ENCODE results near the gene RADX.

DNA sequence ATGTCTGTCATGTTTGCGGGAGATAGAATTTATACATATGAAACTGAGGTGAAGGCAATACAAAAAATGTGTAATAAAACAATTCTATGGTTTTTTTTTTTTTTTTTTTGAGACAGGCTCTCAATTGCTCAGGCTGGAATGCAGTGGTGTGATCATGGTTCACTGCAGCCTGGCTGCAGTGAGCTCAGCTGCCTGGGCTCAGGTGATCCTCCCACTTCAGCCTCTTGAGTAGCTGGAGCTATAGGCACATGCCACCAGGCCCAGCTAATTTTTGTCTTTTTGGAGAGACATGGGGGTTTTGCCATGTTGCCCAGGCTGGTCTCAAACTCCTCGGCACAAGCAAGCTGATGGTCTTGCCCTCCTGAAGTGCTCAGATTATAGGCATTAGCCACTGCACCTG is 10.1 kb downstream of the RADX start:
- TF ChIP-seq CTCF (IDR thresholded peaks at IDR 0.05) (no peak), POLR2A (IDR thresholded peaks at IDR 0.05) (no peak)
